Measurements from ENCODE around the gene ZMIZ2. TPM values are rescaled to one million over a fixed set of nuclear protein-coding genes. Genes with fewer than 3 reads are reported as not detected.

The ZMIZ2 gene
- total RNA-seq, 1 experiment from 2014 or later: 91.3 TPM

- H3K4me1 ChIP-seq (ENCODE audit: control insufficient read depth in 1 of 2, insufficient read depth in 2 of 2, low read length in 2 of 2): peaks cover 6 to 8% of the 10 kb centered on the region in 2 experiments
- no peak overlapping the region for H3K4me3 ChIP-seq (replicated peaks in 1 of 2; ENCODE audit: low read depth in 1 of 2, low read length in 2 of 2)
- peaks cover 19% of the 10 kb centered on the region for H3K79me2 ChIP-seq (ENCODE audit: insufficient read depth, low read length)
- H3K9me3 ChIP-seq (ENCODE audit: control insufficient read depth in 1 of 2, insufficient read depth in 1 of 2, low read depth in 1 of 2, low read length in 2 of 2): no peaks in the 10 kb centered on the region
- no peaks in the 10 kb centered on the region for H3K9me2 ChIP-seq (ENCODE audit: insufficient read depth)
- peak; percentile 11; the same call in 1 of the 2 replicates for ATAC-seq
- no peak; the same call in 1 of the 2 replicates for TF ChIP-seq POLR2AphosphoS5 (IDR thresholded peaks at IDR 0.05; ENCODE audit: low read depth, low read length)
- ChIA-PET POLR2A (interaction anchor here (0.6 to 0.8 kb wide), 3 partner anchors 22 to 244 kb away, joined by 3 to 4 read pairs (median 3); no protein-coding TSS in a partner anchor), RAD21 (ENCODE audit: low non-redundant PET in 1 of 2, low total read pairs in 2 of 2, uncharacterized antibody in 2 of 2, unreplicated experiment in 2 of 2) (no interaction called here), CTCF (no interaction called here)
- DNase-seq (ENCODE audit: low read depth, low spot score): no peak
- H3K27ac ChIP-seq (ENCODE audit: low read depth, low read length): no peak overlapping the region
- H3K36me3 ChIP-seq (ENCODE audit: control insufficient read depth in 1 of 2, insufficient read depth in 2 of 2, low read length in 2 of 2): peaks cover 19 to 33% of the 10 kb centered on the region in 2 experiments; a peak in 3 of 4 replicates
- intact Hi-C loops (cut with micrococcal nuclease): no loop called here
- H3K9ac ChIP-seq (ENCODE audit: low read length): no peak overlapping the region
- H4K20me1 ChIP-seq (ENCODE audit: insufficient read depth): peaks cover 12% of the 10 kb centered on the region; the same call in 1 of the 2 replicates
- no peaks in the 10 kb centered on the region for H3K27me3 ChIP-seq (ENCODE audit: insufficient read depth, low read length)
- H3K4me2 ChIP-seq (ENCODE audit: low read length): no peak overlapping the region
- no peak overlapping the region for H2AFZ ChIP-seq (ENCODE audit: low read depth, low read length, poor library complexity, severe bottlenecking)
- no TSS peak for BruUV-seq (replicated peaks)
Measured at GRCh38 chr7:44805950-44806349, 57.3 kb downstream of the ZMIZ2 start.

GRCh38 chr7:44808914-44809393 is 60.3 kb downstream of the ZMIZ2 start:
- POLR2A ChIA-PET: no interaction called here
- TF ChIP-seq SIN3A (IDR thresholded peaks at IDR 0.05; ENCODE audit: low read depth): no peak
- no peak for TF ChIP-seq FOSL1 (IDR thresholded peaks at IDR 0.05; ENCODE audit: low read depth)
- TF ChIP-seq ZBTB33 (IDR thresholded peaks at IDR 0.05; ENCODE audit: extremely low read depth, insufficient replicate concordance, low read length): no peak
- TF ChIP-seq POLR2AphosphoS5 (IDR thresholded peaks at IDR 0.05; ENCODE audit: low read depth, low read length): no peak
- no peak for TF ChIP-seq RAD21 (IDR thresholded peaks at IDR 0.05; ENCODE audit: low read depth)
- TF ChIP-seq TCF7L2 (IDR thresholded peaks at IDR 0.05; ENCODE audit: borderline replicate concordance, extremely low read depth, insufficient read depth, insufficient read length): no peak
- TF ChIP-seq EZH2 (IDR thresholded peaks at IDR 0.05): no peak
- TF ChIP-seq SRF (IDR thresholded peaks at IDR 0.05; ENCODE audit: low read depth): no peak
- no peak for TF ChIP-seq ATF3 (IDR thresholded peaks at IDR 0.05)
- TF ChIP-seq CBX3 (IDR thresholded peaks at IDR 0.05; ENCODE audit: low read depth): no peak
- no peak for TF ChIP-seq CTCF (IDR thresholded peaks at IDR 0.05 in 2 of 3, conservative IDR thresholded peaks at IDR 0.05 in 1 of 3; ENCODE audit: borderline replicate concordance in 1 of 3, insufficient read depth in 1 of 3, low read depth in 2 of 3, low read length in 2 of 3)
- TF ChIP-seq MAX (IDR thresholded peaks at IDR 0.05): no peak
- Histone ChIP-seq H3K4me3 (replicated peaks in 1 of 2; ENCODE audit: low read depth in 1 of 2, low read length in 2 of 2) (no peak overlapping the region), H4K20me1 (ENCODE audit: insufficient read depth) (no peaks in the 10 kb centered on the region), H3K4me2 (ENCODE audit: low read length) (no peak overlapping the region), H3K27me3 (ENCODE audit: insufficient read depth, low read length) (no peaks in the 10 kb centered on the region), H3K36me3 (ENCODE audit: control insufficient read depth in 1 of 2, insufficient read depth in 2 of 2, low read length in 2 of 2) (peaks cover 4 to 5% of the 10 kb centered on the region in 2 experiments; a peak in 2 of 4 replicates), H3K79me2 (ENCODE audit: insufficient read depth, low read length) (no peaks in the 10 kb centered on the region), H3K9me2 (ENCODE audit: insufficient read depth) (no peaks in the 10 kb centered on the region), H3K27ac (ENCODE audit: low read depth, low read length) (no peak overlapping the region), H3K9me3 (ENCODE audit: control insufficient read depth in 1 of 2, insufficient read depth in 1 of 2, low read depth in 1 of 2, low read length in 2 of 2) (no peaks in the 10 kb centered on the region), H3K9ac (ENCODE audit: low read length) (no peak overlapping the region), H3K4me1 (ENCODE audit: control insufficient read depth in 1 of 2, insufficient read depth in 2 of 2, low read length in 2 of 2) (peaks cover 12 to 15% of the 10 kb centered on the region in 2 experiments), H2AFZ (ENCODE audit: low read depth, low read length, poor library complexity, severe bottlenecking) (no peak overlapping the region)
- RAD21 ChIA-PET (ENCODE audit: low non-redundant PET in 1 of 2, low total read pairs in 2 of 2, uncharacterized antibody in 2 of 2, unreplicated experiment in 2 of 2): interaction anchor here in 1 of 2 experiments (0.7 kb wide), 1 partner anchor 16 kb away, joined by 6 read pairs; no protein-coding TSS in a partner anchor
- DNase-seq (ENCODE audit: low read depth, low spot score) (no peak), ATAC-seq (no peak)
- CTCF ChIA-PET: interaction anchor here (2.0 kb wide), 1 partner anchor 39 kb away, joined by 5 read pairs; the partner anchor contains the start of gene H2AZ2
- intact Hi-C loops (cut with micrococcal nuclease): no loop called here
- BruUV-seq (replicated peaks): no TSS peak

All from HCT116 (cell line).